ENCODE results near the gene CMSS1.

Gene CMSS1

DNA sequence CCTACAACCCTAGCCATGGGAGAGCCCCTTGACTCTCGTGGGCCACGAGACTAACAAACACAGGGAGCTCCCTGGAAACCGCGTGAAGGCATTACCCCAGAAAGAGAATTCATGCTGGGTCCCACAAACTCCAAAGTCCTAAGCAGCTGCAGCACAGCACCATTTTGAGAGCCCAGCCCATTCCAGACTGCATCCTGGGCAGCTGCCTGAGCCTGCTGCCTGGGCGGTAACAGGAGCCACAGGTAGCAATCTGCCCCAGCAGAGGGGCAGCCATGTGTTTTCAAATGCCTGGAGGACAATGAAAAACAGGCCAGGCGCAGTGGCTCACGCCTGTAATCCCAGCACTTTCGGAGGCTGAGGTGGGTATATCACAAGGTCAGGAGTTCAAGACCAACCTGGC lies 380.2 kb downstream of the CMSS1 start:
- TF ChIP-seq CTCF (conservative IDR thresholded peaks at IDR 0.05), result no peak
- TF ChIP-seq ZFX (IDR thresholded peaks at IDR 0.05), result no peak
- no peak overlapping the region for H3K27ac ChIP-seq

DNA sequence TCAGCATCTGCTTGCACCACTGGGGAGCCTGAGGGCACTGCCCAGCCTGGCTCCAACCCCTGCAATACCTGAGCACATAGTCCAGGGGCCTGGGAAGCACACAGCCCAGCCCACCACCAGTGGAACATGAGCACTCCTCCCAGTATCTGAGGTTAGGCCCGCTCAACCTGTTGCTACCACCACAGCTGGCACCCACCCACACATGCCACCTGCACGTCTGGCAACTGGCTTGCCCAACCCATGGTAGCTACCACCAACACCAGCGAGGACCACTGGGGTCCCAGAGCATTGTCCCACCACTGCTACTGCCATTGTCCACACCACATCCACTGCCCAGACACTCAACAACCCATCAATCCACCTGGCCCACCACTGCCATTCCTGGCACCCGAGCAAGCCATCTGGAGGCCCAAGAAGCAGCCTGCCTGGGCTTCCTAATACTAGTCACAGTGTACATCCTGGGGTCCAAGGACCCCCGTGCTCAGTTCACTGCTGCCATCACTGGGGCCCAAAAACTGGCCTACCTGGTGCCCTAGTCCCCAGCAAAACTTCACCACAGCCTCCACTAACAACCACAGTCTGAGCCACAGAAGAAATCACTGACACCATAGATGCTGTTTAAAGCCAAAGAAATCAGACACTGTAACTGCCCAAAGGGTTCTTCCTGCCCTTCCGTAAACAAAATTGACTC lies 381.1 kb downstream of the CMSS1 start:
- H3K27ac ChIP-seq, result no peak overlapping the region
- TF ChIP-seq ZFX (IDR thresholded peaks at IDR 0.05), result no peak
- TF ChIP-seq CTCF (conservative IDR thresholded peaks at IDR 0.05), result no peak

DNA sequence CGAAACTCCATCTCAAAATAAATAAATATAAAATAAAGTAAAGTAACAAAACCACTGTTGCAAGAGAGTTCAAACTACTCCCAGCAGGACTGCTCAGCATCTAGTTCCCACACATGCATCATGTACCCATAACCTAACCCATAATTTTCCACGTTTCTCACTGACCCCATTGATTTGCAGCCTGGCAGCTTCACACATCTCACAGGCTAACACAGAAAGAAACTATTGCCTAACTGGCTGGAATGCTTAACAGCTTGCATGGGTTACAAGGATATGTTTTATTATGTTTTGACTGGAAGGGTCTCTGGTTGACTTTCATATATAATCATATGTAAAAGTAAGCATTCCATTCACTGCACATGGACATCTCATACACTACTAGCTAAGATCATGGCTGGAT lies 387.5 kb downstream of the CMSS1 start:
- no peak for TF ChIP-seq CTCF (conservative IDR thresholded peaks at IDR 0.05)
- no peak for TF ChIP-seq ZFX (IDR thresholded peaks at IDR 0.05)

DNA sequence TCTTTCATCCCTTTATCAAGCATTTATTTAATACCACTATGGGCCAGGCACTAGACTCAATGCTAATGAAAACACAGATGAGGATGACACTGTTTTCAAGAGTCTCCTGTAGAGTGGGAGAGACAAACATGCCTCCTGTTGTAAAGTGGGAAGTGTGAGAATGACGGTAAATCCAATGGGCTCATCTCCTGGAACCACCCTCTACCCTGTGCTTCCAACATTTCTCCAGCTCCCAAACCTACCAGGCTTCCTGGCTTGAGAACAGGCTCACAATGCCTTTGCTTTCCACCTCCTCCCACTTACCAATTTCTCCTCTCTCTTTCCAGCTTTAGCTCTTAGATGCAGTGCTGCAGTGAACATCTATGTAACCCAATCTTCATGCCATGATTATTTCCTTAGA lies 389.0 kb downstream of the CMSS1 start:
- TF ChIP-seq CTCF (conservative IDR thresholded peaks at IDR 0.05) (no peak), ZFX (IDR thresholded peaks at IDR 0.05) (no peak)
- no peak overlapping the region for H3K27ac ChIP-seq

More for the DNA sequence above, 387.5 kb downstream of the CMSS1 start:
- no peak overlapping the region for H3K27ac ChIP-seq

GRCh38 chr3:100207886-100208285 lies 390.2 kb downstream of the CMSS1 start:
- no peak overlapping the region for H3K27ac ChIP-seq
- TF ChIP-seq ZFX (IDR thresholded peaks at IDR 0.05), result no peak
- TF ChIP-seq CTCF (conservative IDR thresholded peaks at IDR 0.05), result no peak

GRCh38 chr3:100209169-100209568 lies 391.5 kb downstream of the CMSS1 start:
- no peak for TF ChIP-seq ZFX (IDR thresholded peaks at IDR 0.05)
- TF ChIP-seq CTCF (conservative IDR thresholded peaks at IDR 0.05), result no peak
- H3K27ac ChIP-seq, result no peak overlapping the region

GRCh38 chr3:100209948-100210771 lies 392.5 kb downstream of the CMSS1 start:
- no peak overlapping the region for H3K27ac ChIP-seq
- no peak for TF ChIP-seq CTCF (conservative IDR thresholded peaks at IDR 0.05)
- TF ChIP-seq ZFX (IDR thresholded peaks at IDR 0.05), result no peak

Data from C4-2B (cell line).